ENCODE results near the gene CCDC73.

GRCh38 chr11:32839308-32839707, 44.8 kb upstream of the CCDC73 start:
- TF ChIP-seq, protein P1, sequence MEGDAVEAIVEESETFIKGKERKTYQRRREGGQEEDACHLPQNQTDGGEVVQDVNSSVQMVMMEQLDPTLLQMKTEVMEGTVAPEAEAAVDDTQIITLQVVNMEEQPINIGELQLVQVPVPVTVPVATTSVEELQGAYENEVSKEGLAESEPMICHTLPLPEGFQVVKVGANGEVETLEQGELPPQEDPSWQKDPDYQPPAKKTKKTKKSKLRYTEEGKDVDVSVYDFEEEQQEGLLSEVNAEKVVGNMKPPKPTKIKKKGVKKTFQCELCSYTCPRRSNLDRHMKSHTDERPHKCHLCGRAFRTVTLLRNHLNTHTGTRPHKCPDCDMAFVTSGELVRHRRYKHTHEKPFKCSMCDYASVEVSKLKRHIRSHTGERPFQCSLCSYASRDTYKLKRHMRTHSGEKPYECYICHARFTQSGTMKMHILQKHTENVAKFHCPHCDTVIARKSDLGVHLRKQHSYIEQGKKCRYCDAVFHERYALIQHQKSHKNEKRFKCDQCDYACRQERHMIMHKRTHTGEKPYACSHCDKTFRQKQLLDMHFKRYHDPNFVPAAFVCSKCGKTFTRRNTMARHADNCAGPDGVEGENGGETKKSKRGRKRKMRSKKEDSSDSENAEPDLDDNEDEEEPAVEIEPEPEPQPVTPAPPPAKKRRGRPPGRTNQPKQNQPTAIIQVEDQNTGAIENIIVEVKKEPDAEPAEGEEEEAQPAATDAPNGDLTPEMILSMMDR (IDR thresholded peaks at IDR 0.05; ENCODE audit: insufficient read depth, low read depth, low read length), result no peak
- no peak for TF ChIP-seq EZH2 (IDR thresholded peaks at IDR 0.05; ENCODE audit: insufficient read depth, low read length)
